ENCODE data around the gene CFAP46.

GRCh38 chr10:132834311-132834761, 108.0 kb downstream of the CFAP46 start:
- no peak for TF ChIP-seq CTCF (IDR thresholded peaks at IDR 0.05)
- no peak for TF ChIP-seq EZH2 (IDR thresholded peaks at IDR 0.05; ENCODE audit: borderline replicate concordance, insufficient read depth, low read depth, low read length, poor library complexity, severe bottlenecking)
